ENCODE results near the gene MPI.

Gene MPI

DNA sequence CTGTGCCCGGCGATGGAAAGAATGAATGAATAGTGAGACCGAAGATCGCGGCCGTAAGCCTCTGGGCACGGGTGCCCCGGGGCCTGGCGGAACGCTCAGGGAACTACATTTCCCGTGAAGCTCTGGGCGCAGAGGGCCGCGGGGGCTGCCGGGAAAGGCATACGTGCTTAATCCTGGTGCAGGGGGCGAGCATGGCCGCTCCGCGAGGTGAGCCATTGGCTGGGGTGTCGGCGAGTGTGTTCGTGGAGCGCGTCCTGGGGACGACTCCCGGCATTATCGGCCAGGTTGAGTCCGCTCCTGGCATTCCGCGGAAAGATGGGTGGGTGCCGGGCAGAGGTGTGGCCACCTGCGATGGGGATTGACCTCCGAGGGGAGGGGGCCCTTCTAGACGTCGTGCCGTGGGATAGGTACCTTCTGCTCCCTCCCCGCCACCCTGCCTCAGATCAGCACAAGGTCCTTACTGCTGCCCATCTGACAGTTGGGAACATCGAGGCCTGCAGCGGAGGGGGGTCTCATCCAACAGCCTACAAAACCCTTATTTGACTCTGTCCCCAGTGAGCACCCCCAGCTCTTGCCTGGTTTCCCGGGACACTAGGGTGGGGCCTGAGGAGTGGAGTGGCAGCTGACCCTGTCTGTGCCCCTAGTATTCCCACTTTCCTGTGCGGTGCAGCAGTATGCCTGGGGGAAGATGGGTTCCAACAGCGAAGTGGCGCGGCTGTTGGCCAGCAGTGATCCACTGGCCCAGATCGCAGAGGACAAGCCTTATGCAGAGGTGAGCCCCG, at the start of gene MPI:
TSS of gene MPI (plus strand) at position 160 of the 782 bp plus-strand sequence. CDS start at position 192, 32 bp downstream.
- Histone ChIP-seq H3K4me1 (ENCODE audit: control insufficient read depth in 1 of 2, insufficient read depth in 2 of 2, low read length in 2 of 2) (peaks cover 0 to 18% of the 10 kb centered on the region in 2 donors), H3K4me3 (ENCODE audit: low read depth in 1 of 2, low read length in 2 of 2) (peak within 1 kb of the TSS; percentile 88 to 96), H3K36me3 (ENCODE audit: control insufficient read depth in 1 of 2, insufficient read depth in 2 of 2, low read length in 2 of 2) (peaks cover 16% of the 10 kb centered on the region in 2 donors), H3K9me3 (ENCODE audit: control insufficient read depth in 1 of 2, low read length in 2 of 2) (no peaks in the 10 kb centered on the region), H3K27ac (ENCODE audit: low read length) (peak within 1 kb of the TSS; percentile 80), H3K27me3 (ENCODE audit: low read depth, low read length) (no peaks in the 10 kb centered on the region)

GRCh38 chr15:74840851-74841775, 48.7 kb upstream of the MPI start:
- Histone ChIP-seq H3K36me3 (ENCODE audit: control insufficient read depth in 1 of 2, insufficient read depth in 2 of 2, low read length in 2 of 2) (peaks cover 12 to 40% of the 10 kb centered on the region in 2 donors), H3K9me3 (ENCODE audit: control insufficient read depth in 1 of 2, low read length in 2 of 2) (no peaks in the 10 kb centered on the region), H3K27me3 (ENCODE audit: low read depth, low read length) (no peaks in the 10 kb centered on the region), H3K27ac (ENCODE audit: low read length) (no peak overlapping the region), H3K4me1 (ENCODE audit: control insufficient read depth in 1 of 2, insufficient read depth in 2 of 2, low read length in 2 of 2) (peaks cover 14 to 19% of the 10 kb centered on the region in 2 donors), H3K4me3 (ENCODE audit: low read depth in 1 of 2, low read length in 2 of 2) (peak overlapping the region in 1 of 2 donors; percentile 87)

DNA sequence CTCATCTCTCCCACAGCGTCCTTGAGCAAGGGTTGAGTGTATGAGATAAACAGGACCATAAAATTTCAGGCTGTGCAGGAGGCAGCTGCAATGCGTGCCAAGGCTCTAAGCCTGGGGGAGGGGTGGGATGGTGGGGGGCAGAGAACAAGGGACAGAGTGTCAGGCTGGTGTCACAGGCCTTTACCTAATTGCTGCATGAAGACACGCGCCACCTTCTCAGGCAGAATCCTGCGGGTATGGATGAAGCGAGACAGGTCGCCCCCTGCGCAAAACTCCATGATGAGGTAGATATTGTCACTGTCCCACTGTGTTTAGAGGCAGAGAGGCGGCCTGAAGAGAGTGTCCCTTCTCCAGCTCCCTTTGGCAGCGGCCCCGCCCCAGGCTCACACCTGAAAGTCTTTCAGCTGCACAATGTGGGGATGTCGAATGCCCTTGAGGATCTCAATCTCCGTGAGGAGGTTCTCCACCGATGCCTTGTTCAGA, 47.9 kb upstream of the MPI start:
- H3K27me3 ChIP-seq (ENCODE audit: low read depth, low read length), result no peaks in the 10 kb centered on the region
- H3K9me3 ChIP-seq (ENCODE audit: control insufficient read depth in 1 of 2, low read length in 2 of 2), result no peaks in the 10 kb centered on the region
- peak overlapping the region; percentile 87 to 92 for H3K4me3 ChIP-seq (ENCODE audit: low read depth in 1 of 2, low read length in 2 of 2)
- no peak overlapping the region for H3K27ac ChIP-seq (ENCODE audit: low read length)
- peaks cover 14 to 19% of the 10 kb centered on the region in 2 donors for H3K4me1 ChIP-seq (ENCODE audit: control insufficient read depth in 1 of 2, insufficient read depth in 2 of 2, low read length in 2 of 2)
- H3K36me3 ChIP-seq (ENCODE audit: control insufficient read depth in 1 of 2, insufficient read depth in 2 of 2, low read length in 2 of 2), result peaks cover 12 to 32% of the 10 kb centered on the region in 2 donors

GRCh38 chr15:74842581-74843444, 47.0 kb upstream of the MPI start, which contains the start of gene ULK3:
ULK3 (minus strand) TSS chr15:74843156; CDS start chr15:74843105, 51 bp downstream.
- Histone ChIP-seq H3K27me3 (ENCODE audit: low read depth, low read length) (no peaks in the 10 kb centered on the region), H3K9me3 (ENCODE audit: control insufficient read depth in 1 of 2, low read length in 2 of 2) (no peaks in the 10 kb centered on the region), H3K36me3 (ENCODE audit: control insufficient read depth in 1 of 2, insufficient read depth in 2 of 2, low read length in 2 of 2) (peaks cover 19 to 40% of the 10 kb centered on the region in 2 donors), H3K4me1 (ENCODE audit: control insufficient read depth in 1 of 2, insufficient read depth in 2 of 2, low read length in 2 of 2) (peaks cover 14 to 19% of the 10 kb centered on the region in 2 donors), H3K27ac (ENCODE audit: low read length) (peak within 1 kb of the TSS; percentile 69), H3K4me3 (ENCODE audit: low read depth in 1 of 2, low read length in 2 of 2) (peak within 1 kb of the TSS; percentile 87 to 92)

DNA sequence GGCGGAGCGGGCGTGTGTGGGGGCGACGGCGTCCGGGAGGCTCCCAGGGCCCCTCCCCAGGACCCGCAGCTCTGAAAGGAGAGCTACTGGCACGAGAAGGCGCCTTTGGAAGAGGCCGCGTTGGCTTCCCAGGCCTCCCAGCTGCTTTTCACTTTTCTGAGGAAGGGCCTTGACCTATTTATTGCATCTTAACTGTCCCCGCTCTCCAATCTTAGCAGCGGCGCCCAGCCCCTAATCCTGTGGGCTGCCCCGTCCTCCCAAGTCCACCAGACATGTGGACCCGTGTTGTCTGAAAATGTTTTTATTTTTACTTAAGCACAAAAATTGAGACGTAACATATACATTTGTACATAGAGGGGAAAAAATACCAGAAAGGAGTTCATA, 46.4 kb upstream of the MPI start:
- Histone ChIP-seq H3K27ac (ENCODE audit: low read length) (peak overlapping the region; percentile 69), H3K4me3 (ENCODE audit: low read depth in 1 of 2, low read length in 2 of 2) (peak overlapping the region; percentile 39 to 92), H3K36me3 (ENCODE audit: control insufficient read depth in 1 of 2, insufficient read depth in 2 of 2, low read length in 2 of 2) (peaks cover 24 to 45% of the 10 kb centered on the region in 2 donors), H3K27me3 (ENCODE audit: low read depth, low read length) (no peaks in the 10 kb centered on the region), H3K4me1 (ENCODE audit: control insufficient read depth in 1 of 2, insufficient read depth in 2 of 2, low read length in 2 of 2) (peaks cover 14 to 19% of the 10 kb centered on the region in 2 donors), H3K9me3 (ENCODE audit: control insufficient read depth in 1 of 2, low read length in 2 of 2) (no peaks in the 10 kb centered on the region)

- H3K4me1 ChIP-seq (ENCODE audit: control insufficient read depth in 1 of 2, insufficient read depth in 2 of 2, low read length in 2 of 2), result peaks cover 14 to 19% of the 10 kb centered on the region in 2 donors
- no peaks in the 10 kb centered on the region for H3K27me3 ChIP-seq (ENCODE audit: low read depth, low read length)
- peak overlapping the region; percentile 39 to 92 for H3K4me3 ChIP-seq (ENCODE audit: low read depth in 1 of 2, low read length in 2 of 2)
- H3K36me3 ChIP-seq (ENCODE audit: control insufficient read depth in 1 of 2, insufficient read depth in 2 of 2, low read length in 2 of 2), result peaks cover 26 to 45% of the 10 kb centered on the region in 2 donors
- H3K27ac ChIP-seq (ENCODE audit: low read length), result peak overlapping the region; percentile 69
- H3K9me3 ChIP-seq (ENCODE audit: control insufficient read depth in 1 of 2, low read length in 2 of 2), result no peaks in the 10 kb centered on the region
These were observed 45.9 kb upstream of the MPI start for GRCh38 chr15:74843891-74844299.

GRCh38 chr15:74844319-74845207, 45.3 kb upstream of the MPI start:
- H3K36me3 ChIP-seq (ENCODE audit: control insufficient read depth in 1 of 2, insufficient read depth in 2 of 2, low read length in 2 of 2), result peaks cover 26 to 39% of the 10 kb centered on the region in 2 donors

DNA sequence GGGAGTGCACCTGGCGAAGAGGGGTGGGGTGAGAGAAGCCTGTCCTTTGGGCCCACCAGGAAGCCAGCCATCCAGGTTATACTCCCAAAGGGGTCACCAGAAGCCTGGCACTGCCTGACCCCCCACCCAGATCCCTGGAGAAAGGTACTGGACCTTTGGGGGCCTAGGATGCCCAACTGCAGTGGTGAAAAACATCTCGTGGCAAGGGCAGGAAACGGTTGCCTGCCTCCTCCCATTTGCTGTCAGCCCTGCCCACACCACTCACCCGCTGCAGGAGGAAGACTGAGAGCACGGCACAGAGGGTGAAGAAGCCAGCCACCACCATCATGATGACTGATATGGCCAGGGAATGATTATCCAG, 44.7 kb upstream of the MPI start:
- Histone ChIP-seq H3K36me3 (ENCODE audit: control insufficient read depth in 1 of 2, insufficient read depth in 2 of 2, low read length in 2 of 2) (peaks cover 26 to 44% of the 10 kb centered on the region in 2 donors), H3K27me3 (ENCODE audit: low read depth, low read length) (no peaks in the 10 kb centered on the region), H3K27ac (ENCODE audit: low read length) (no peak overlapping the region), H3K9me3 (ENCODE audit: control insufficient read depth in 1 of 2, low read length in 2 of 2) (no peaks in the 10 kb centered on the region), H3K4me3 (ENCODE audit: low read depth in 1 of 2, low read length in 2 of 2) (no peak overlapping the region), H3K4me1 (ENCODE audit: control insufficient read depth in 1 of 2, insufficient read depth in 2 of 2, low read length in 2 of 2) (peaks cover 14 to 19% of the 10 kb centered on the region in 2 donors)

More at GRCh38 chr15:74844319-74845207, 45.3 kb upstream of the MPI start:
- Histone ChIP-seq H3K9me3 (ENCODE audit: control insufficient read depth in 1 of 2, low read length in 2 of 2) (no peaks in the 10 kb centered on the region), H3K27ac (ENCODE audit: low read length) (no peak overlapping the region), H3K27me3 (ENCODE audit: low read depth, low read length) (no peaks in the 10 kb centered on the region), H3K4me1 (ENCODE audit: control insufficient read depth in 1 of 2, insufficient read depth in 2 of 2, low read length in 2 of 2) (peaks cover 14 to 19% of the 10 kb centered on the region in 2 donors), H3K4me3 (ENCODE audit: low read depth in 1 of 2, low read length in 2 of 2) (no peak overlapping the region)

DNA sequence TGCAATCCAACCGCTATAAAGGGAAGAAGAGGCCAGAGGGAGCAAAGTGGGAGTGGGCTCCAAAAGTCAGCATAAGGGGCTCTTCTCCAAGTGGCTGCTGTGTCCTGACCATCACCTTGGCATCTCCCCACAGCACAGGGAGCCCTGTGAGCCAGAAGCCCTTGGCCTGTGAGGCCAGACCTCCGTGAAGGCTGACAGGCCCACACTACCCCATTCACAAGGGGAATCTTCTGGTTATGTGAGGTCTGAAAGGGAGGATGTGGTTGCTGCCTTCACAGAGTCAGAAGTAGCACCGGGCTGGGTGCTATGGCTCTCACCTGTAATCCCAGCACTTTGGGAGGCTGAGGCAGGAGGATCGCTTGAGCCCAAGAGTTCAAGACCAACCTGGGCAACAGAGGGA, 44.3 kb upstream of the MPI start:
- no peak overlapping the region for H3K27ac ChIP-seq (ENCODE audit: low read length)
- H3K36me3 ChIP-seq (ENCODE audit: control insufficient read depth in 1 of 2, insufficient read depth in 2 of 2, low read length in 2 of 2), result peaks cover 30 to 48% of the 10 kb centered on the region in 2 donors
- no peaks in the 10 kb centered on the region for H3K27me3 ChIP-seq (ENCODE audit: low read depth, low read length)
- H3K4me1 ChIP-seq (ENCODE audit: control insufficient read depth in 1 of 2, insufficient read depth in 2 of 2, low read length in 2 of 2), result peaks cover 14 to 19% of the 10 kb centered on the region in 2 donors
- no peak overlapping the region for H3K4me3 ChIP-seq (ENCODE audit: low read depth in 1 of 2, low read length in 2 of 2)
- H3K9me3 ChIP-seq (ENCODE audit: control insufficient read depth in 1 of 2, low read length in 2 of 2), result no peaks in the 10 kb centered on the region

GRCh38 chr15:74847432-74847831, 42.4 kb upstream of the MPI start:
- Histone ChIP-seq H3K36me3 (ENCODE audit: control insufficient read depth in 1 of 2, insufficient read depth in 2 of 2, low read length in 2 of 2) (peaks cover 49 to 66% of the 10 kb centered on the region in 2 donors), H3K9me3 (ENCODE audit: control insufficient read depth in 1 of 2, low read length in 2 of 2) (no peaks in the 10 kb centered on the region), H3K27me3 (ENCODE audit: low read depth, low read length) (no peaks in the 10 kb centered on the region), H3K4me1 (ENCODE audit: control insufficient read depth in 1 of 2, insufficient read depth in 2 of 2, low read length in 2 of 2) (peaks cover 6 to 7% of the 10 kb centered on the region in 2 donors), H3K27ac (ENCODE audit: low read length) (no peak overlapping the region), H3K4me3 (ENCODE audit: low read depth in 1 of 2, low read length in 2 of 2) (no peak overlapping the region)

All from muscle layer of duodenum (tissue), 2 donors.